ENCODE data around the gene FOXP4.

Gene FOXP4, protein sequence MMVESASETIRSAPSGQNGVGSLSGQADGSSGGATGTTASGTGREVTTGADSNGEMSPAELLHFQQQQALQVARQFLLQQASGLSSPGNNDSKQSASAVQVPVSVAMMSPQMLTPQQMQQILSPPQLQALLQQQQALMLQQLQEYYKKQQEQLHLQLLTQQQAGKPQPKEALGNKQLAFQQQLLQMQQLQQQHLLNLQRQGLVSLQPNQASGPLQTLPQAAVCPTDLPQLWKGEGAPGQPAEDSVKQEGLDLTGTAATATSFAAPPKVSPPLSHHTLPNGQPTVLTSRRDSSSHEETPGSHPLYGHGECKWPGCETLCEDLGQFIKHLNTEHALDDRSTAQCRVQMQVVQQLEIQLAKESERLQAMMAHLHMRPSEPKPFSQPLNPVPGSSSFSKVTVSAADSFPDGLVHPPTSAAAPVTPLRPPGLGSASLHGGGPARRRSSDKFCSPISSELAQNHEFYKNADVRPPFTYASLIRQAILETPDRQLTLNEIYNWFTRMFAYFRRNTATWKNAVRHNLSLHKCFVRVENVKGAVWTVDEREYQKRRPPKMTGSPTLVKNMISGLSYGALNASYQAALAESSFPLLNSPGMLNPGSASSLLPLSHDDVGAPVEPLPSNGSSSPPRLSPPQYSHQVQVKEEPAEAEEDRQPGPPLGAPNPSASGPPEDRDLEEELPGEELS
- total RNA-seq: 5.6 to 13.1 reads per million in 2 donors

GRCh38 chr6:41545703-41546474 is at the start of gene FOXP4:
Gene FOXP4 (plus strand): TSS chr6:41546381. CDS start chr6:41565761, 19,380 bp downstream.
- DNase-seq: peak; percentile 57 to 93 (median 71)

DNA sequence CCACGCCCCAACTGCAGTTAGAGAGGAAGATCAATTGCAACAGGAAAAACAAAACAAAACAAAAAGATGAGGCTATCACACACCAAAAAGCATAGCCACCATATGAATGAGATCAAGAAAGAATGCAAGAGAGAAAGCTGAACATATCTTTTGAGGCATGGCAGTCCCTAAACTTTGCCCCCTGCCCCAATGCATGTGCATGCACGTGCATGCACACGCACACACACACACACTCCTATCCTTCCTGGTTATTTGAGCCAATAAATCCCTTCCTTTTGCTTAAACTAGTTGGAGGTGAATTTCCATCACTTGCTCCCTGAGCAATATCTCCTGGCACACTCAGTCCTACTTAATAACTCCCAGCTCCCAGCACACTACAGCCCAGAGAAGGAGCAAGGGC is 48.6 kb upstream of the FOXP4 start:
- DNase-seq: no peak

- DNase-seq: no peak
Observed at GRCh38 chr6:41497994-41498393, 48.2 kb upstream of the FOXP4 start.

DNA sequence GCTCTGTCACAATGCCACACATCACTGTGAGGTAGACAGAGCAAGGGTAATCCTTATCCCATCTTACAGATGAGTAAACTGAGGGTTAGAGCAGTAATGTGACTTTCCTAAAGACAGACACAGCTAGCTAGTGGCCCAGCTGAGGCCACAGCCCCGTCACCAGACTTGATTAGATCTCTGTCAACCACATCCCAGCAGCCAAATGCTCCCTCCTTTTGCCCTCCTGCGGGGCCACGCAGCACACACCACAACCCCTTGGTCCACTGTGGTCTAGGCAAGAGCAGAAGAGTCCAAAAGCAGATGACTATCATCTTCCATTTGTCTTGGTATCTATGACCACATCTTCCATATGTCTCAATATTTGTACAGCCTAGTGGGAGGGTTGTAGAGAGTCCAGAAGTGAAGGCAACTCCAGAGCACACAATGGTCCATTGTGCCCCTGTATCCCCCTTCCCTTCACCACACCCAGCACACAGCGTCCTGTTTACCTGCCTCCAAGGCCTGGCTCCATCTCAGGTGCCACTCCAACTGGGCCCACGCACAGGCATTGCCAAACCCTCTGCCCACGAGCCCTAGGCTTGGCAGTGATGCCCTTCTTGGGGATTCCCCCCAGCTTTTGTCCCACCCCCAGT is 47.1 kb upstream of the FOXP4 start:
- no peak for DNase-seq

- no peak for DNase-seq
Observed at GRCh38 chr6:41500561-41500960, 45.6 kb upstream of the FOXP4 start.

- DNase-seq: no peak
Observed at GRCh38 chr6:41502566-41502916, 43.6 kb upstream of the FOXP4 start.

GRCh38 chr6:41502917-41503671 is 43.1 kb upstream of the FOXP4 start:
- no peak for DNase-seq

- DNase-seq: no peak
Observed at GRCh38 chr6:41503827-41504465, 42.2 kb upstream of the FOXP4 start.

GRCh38 chr6:41504466-41505121 is 41.6 kb upstream of the FOXP4 start:
- DNase-seq: no peak

GRCh38 chr6:41505122-41506049 is 40.8 kb upstream of the FOXP4 start:
- peak in 1 of 5 experiments; percentile 17 for DNase-seq

GRCh38 chr6:41508479-41508878 is 37.7 kb upstream of the FOXP4 start:
- DNase-seq: no peak

DNA sequence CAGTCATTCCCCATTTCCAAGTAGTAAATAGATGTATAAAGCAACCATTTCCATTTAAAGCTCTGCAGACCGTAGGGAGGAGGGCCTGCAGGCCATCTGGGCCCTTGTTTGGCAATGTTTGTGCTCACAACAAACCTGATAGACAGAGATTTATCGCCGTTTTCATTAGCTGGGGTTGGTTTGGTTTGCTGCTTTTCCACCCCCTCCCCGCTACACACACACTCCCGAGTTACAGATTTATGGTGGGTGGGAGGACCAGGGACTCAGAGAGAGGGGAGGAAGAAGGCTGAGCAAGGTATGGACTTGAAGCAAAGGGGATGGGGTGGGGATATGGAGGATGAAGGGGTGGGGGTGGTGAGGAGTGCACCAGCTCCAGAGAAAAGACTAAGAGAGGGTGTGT is 36.6 kb upstream of the FOXP4 start:
- DNase-seq: no peak

DNA sequence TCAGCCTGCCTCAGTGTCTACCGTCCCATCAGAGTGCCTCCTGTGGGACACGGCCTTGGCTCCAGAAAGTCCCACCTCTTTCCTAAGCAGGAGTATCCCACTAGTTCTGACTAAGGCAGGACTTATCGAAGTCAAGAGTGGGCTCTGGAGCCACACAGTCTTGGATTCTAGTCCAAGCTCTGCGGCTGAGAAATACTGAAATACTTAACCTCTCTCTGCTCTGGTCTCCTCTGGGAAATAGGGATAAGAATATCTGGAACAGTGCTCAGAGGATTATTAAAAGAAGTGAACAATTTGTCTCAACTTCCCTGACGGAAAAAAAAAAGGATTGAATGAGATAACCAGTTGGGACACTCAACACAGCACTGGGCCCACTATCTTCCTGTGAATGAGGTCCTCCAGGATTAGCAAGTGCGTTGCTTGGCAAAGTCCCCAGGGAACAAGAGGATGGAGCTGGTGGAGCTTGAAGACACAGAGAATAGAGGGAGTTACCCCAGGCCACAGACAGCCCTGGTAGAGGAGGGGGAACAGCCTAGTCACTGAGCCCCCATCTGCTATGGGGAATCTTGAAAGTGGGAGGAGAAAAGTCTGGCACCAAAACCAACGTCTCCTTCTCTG is 34.6 kb upstream of the FOXP4 start:
- DNase-seq: no peak

GRCh38 chr6:41512146-41512701 is 34.0 kb upstream of the FOXP4 start:
- no peak for DNase-seq

DNA sequence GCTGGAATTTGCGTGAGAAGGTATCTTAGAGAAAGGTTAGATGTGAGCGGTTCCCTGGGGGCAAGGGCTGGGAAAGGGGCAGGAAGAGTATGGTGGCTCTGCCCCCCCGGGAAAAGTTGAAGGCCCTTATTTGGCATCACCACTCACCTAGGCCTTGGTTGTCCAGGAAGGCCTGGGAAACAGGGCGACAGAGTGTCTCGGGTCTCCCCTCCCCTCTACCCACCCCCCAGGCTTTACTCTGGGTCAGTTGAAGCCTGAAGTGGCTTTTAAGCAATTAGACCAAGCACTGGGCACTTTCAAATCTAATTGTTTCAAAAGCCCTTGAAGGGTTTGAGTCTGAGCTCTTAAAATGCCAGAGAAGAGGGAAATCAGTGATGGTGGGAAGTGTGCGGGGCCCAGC is 30.2 kb upstream of the FOXP4 start:
- no peak for DNase-seq

DNA sequence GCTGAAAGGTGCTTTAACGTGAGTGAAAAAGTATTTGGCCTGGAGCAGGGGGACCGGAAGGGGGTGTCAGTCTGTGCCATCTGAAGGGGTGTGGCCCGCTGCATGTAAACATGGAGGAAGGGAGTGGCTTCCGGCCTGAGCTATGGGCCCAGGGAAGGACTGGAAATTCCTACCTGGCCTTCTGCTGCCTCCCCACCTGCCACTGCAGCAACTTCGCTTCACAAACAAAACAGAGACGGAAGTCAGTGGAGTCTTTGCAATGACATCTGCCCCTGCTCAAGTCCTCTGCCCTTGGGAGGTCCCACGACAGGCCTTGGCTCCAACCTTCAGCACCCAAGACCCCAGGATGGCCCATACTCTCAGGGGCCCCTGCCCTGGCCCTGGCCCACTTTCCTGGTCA is 28.1 kb upstream of the FOXP4 start:
- DNase-seq: no peak

- DNase-seq: no peak
Observed at GRCh38 chr6:41519305-41519744, 26.9 kb upstream of the FOXP4 start.

DNA sequence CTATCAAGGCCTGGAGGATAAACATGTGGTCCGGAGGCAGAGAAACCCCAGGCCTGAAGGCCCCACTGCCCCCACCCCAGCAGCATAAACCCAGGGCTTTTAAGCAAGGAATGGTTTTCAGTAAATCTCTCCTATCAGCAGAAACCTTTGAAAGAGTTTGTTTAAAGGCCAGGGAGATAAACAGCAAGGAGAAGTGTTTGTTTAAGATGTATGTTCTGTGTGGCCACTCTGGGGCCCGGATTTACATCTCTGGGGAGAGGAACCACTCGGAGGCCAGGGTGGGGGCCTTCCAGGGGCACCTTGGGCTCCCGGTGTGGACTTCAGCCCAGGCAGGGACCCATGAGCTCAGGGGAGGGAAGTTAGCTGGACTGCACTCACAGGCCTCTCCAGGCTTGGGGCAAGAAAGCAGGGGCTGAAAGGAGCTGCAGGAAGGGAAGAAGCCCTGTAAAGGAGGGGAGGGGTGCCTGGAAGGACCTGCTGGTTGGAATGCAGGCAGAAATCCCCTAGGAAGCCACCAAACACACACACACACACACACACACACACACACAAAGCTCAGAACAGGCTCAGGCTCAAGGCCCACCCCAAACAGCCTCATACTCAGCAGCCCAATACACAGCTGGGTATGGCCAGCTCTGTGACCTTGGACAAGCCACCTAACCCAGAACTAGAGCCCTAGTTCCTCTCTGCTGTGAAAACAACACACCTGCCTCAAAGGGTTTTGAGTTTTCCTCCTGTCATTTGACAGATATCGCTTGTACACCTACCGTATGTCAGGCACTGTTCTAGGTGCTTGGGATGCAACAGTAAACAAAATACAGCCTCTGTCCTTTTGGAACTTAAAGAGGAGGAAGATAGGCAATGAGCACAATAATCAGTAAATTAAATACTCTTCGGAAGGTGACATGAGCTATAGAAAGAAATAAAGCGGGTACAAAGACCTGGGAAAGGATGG is 26.2 kb upstream of the FOXP4 start:
- no peak for DNase-seq
